Measurements from ENCODE around the gene MAN1C1.

GRCh38 chr1:25760122-25760719 lies 143.6 kb downstream of the MAN1C1 start:
- no peak for TF ChIP-seq CTCF (IDR thresholded peaks at IDR 0.05)
- no peak for TF ChIP-seq POLR2A (IDR thresholded peaks at IDR 0.05)
